HepG2 (cell line): ENCODE data around the gene ARHGEF10L. TPM values are rescaled to one million over a fixed set of nuclear protein-coding genes. Genes with fewer than 3 reads are reported as not detected.
A peak's percentile ranks its signal among the peaks of the same experiment; 100 is the strongest.

Source experiments
- DRAP1 ChIP-seq: IDR thresholded peaks from 2 replicates; pipeline ENCODE4 v1.6.1; 2016; ENCODE audit warnings: missing genetic modification reagents, missing compliant biosample characterization
- HIVEP1 ChIP-seq: sonication (generic); formaldehyde crosslinking; IDR thresholded peaks from 2 replicates; pipeline ENCODE4 v1.4.0; 2020; ENCODE audit warnings: mild to moderate bottlenecking, missing genetic modification reagents
- KAT7 ChIP-seq: IDR thresholded peaks from 2 replicates; pipeline ENCODE4 v1.6.1; 2018; ENCODE audit warnings: borderline replicate concordance, missing compliant biosample characterization
- MAFF ChIP-seq: IDR thresholded peaks from 2 replicates; pipeline ENCODE4 v1.6.1; 2011; ENCODE audit warnings: low read depth, low read length, improper control_type of control experiment
- MEF2D ChIP-seq: sonication (generic); formaldehyde crosslinking; IDR thresholded peaks from 2 replicates; pipeline ENCODE4 v1.5.1; 2020; ENCODE audit warnings: mild to moderate bottlenecking, missing genetic modification reagents
- MTF1 ChIP-seq: sonication (generic); formaldehyde crosslinking; IDR thresholded peaks from 2 replicates; pipeline ENCODE4 v1.5.0; 2020; ENCODE audit warnings: missing genetic modification reagents
- MXD1 ChIP-seq: sonication (generic); formaldehyde crosslinking; IDR thresholded peaks from 2 replicates; pipeline ENCODE4 v1.4.0; 2020; ENCODE audit warnings: mild to moderate bottlenecking, missing genetic modification reagents
- PAX8 ChIP-seq: sonication (generic); formaldehyde crosslinking; IDR thresholded peaks from 2 replicates; pipeline ENCODE4 v1.8.0; 2022; ENCODE audit warnings: mild to moderate bottlenecking, missing genetic modification reagents, borderline replicate concordance
- SMC3 ChIP-seq: IDR thresholded peaks from 2 replicates; pipeline ENCODE4 v1.6.1; 2011; ENCODE audit warnings: low read length, improper control_type of control experiment
- SP1 ChIP-seq, 2 experiments: fragments of 450-650 bp in 1 of 2; sonication (generic) in 1 of 2; formaldehyde crosslinking in 1 of 2; IDR thresholded peaks; 2 replicates each; pipeline versions ENCODE4 v1.4.0 to v1.6.1; 2016 to 2020; ENCODE audit warnings: missing genetic modification reagents in 1 of 2
- THAP11 ChIP-seq: IDR thresholded peaks from 2 replicates; pipeline ENCODE4 v1.6.1; 2016; ENCODE audit warnings: missing biosample characterization, missing genetic modification reagents
- THAP9 ChIP-seq: sonication (generic); formaldehyde crosslinking; IDR thresholded peaks from 2 replicates; pipeline ENCODE4; 2020; ENCODE audit warnings: missing genetic modification reagents, mild to moderate bottlenecking, borderline replicate concordance
- ZMAT3 ChIP-seq: sonication (generic); formaldehyde crosslinking; conservative IDR thresholded peaks from 2 replicates; pipeline ENCODE4 v1.7.0; 2021; ENCODE audit warnings: missing genetic modification reagents
- ZNF143 ChIP-seq: sonication (generic); formaldehyde crosslinking; IDR thresholded peaks from 2 replicates; pipeline ENCODE4 v1.4.0; 2020; ENCODE audit warnings: missing genetic modification reagents
- ZNF180 ChIP-seq: sonication (generic); formaldehyde crosslinking; IDR thresholded peaks from 2 replicates; pipeline ENCODE4 v1.4.0; 2020; ENCODE audit warnings: low read depth, missing genetic modification reagents, borderline replicate concordance
- ZNF260 ChIP-seq: sonication (generic); formaldehyde crosslinking; IDR thresholded peaks from 2 replicates; pipeline ENCODE4 v1.4.0; 2020; ENCODE audit warnings: missing genetic modification reagents, low read depth, mild to moderate bottlenecking, borderline replicate concordance
- ZNF780A ChIP-seq: sonication (generic); formaldehyde crosslinking; IDR thresholded peaks from 2 replicates; pipeline ENCODE4 v1.8.0; 2022; ENCODE audit warnings: mild to moderate bottlenecking, missing genetic modification reagents, moderate library complexity
- ZZZ3 ChIP-seq: sonication (generic); formaldehyde crosslinking; IDR thresholded peaks from 2 replicates; pipeline ENCODE4 v1.4.0; 2020; ENCODE audit warnings: missing genetic modification reagents, mild to moderate bottlenecking, borderline replicate concordance
- polyA plus RNA-seq, 8 experiments: library from polyadenylated mRNA; depleted of rRNA in 3 of 8; stranded (reverse) in 7 of 8; unstranded in 1 of 8; fragments of >200 nt; fragmentation: Illumina TruSeq in 4 of 8; extraction: Trizol in 4 of 8; gene quantifications; 2 replicates each; pipeline versions ENCODE4 v1.2.1 to v1.2.3, GENCODE V29; 2011 to 2016; ENCODE audit warnings: low read depth in 4 of 8, missing spikeins in 1 of 8, mixed read lengths in 1 of 8; ENCODE audit not compliant: insufficient read depth in 1 of 8
- total RNA-seq, 5 experiments: library from RNA; depleted of rRNA; stranded (reverse); fragments of >200 nt; fragmentation: Illumina TruSeq; extraction: Trizol; gene quantifications; 2 replicates each; pipeline ENCODE4 v1.2.3, GENCODE V29; 2016; ENCODE audit warnings: low read depth in 1 of 5
- TF ChIP-seq, protein P1 (sequence below): sonication (generic); formaldehyde crosslinking; IDR thresholded peaks from 2 replicates; pipeline ENCODE4 v1.8.0; 2023; ENCODE audit warnings: mild to moderate bottlenecking, missing genetic modification reagents
- TF ChIP-seq, protein P2 (sequence below): sonication (generic); formaldehyde crosslinking; IDR thresholded peaks from 2 replicates; pipeline ENCODE4 v1.5.0; 2020; ENCODE audit warnings: mild to moderate bottlenecking, missing genetic modification reagents, borderline replicate concordance

ARHGEF10L gene
- total and polyA plus RNA-seq, 2 of the 13 experiments (the other 11 are each of a cell fraction or from before 2014, with no cell fraction given) = 46.5 to 78.3 TPM

GRCh38 chr1:17579951-17580939 lies 40.7 kb downstream of the ARHGEF10L start (continued):
- TF ChIP-seq SMC3 (0 out of 2 replicates have a peak, but pooled peaks have one; percentile 14), KAT7 (0 out of 2 replicates have a peak, but pooled peaks have one; percentile 78), PAX8 (CRISPR knock-in tag) (no peak), ZNF143 (CRISPR knock-in tag) (peak; percentile 80), THAP11 (CRISPR knock-in tag) (peak; percentile 55; the same call in 1 of the 2 replicates), ZNF180 (CRISPR knock-in tag) (no peak), MAFF (no peak), DRAP1 (peak; percentile 80; the same call in 1 of the 2 replicates), SP1 (IDR thresholded peaks at IDR 0.05) (no peak), SP1 (CRISPR knock-in tag; IDR thresholded peaks at IDR 0.05) (0 out of 2 replicates have a peak, but pooled peaks have one; percentile 54), ZNF260 (CRISPR knock-in tag) (no peak), THAP9 (CRISPR knock-in tag) (peak; percentile 83), MEF2D (CRISPR knock-in tag) (0 out of 2 replicates have a peak, but pooled peaks have one; percentile 33), ZZZ3 (no peak), ZNF780A (CRISPR knock-in tag) (no peak), MXD1 (no peak), HIVEP1 (CRISPR knock-in tag) (no peak), MTF1 (CRISPR knock-in tag) (no peak), ZMAT3 (no peak)
- TF ChIP-seq, protein P1, sequence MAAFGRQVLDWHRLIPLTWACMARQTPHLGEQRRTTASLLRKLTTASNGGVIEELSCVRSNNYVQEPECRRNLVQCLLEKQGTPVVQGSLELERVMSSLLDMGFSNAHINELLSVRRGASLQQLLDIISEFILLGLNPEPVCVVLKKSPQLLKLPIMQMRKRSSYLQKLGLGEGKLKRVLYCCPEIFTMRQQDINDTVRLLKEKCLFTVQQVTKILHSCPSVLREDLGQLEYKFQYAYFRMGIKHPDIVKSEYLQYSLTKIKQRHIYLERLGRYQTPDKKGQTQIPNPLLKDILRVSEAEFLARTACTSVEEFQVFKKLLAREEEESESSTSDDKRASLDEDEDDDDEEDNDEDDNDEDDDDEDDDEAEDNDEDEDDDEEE = 0 out of 2 replicates have a peak, but pooled peaks have one; percentile 43
- TF ChIP-seq, protein P2, sequence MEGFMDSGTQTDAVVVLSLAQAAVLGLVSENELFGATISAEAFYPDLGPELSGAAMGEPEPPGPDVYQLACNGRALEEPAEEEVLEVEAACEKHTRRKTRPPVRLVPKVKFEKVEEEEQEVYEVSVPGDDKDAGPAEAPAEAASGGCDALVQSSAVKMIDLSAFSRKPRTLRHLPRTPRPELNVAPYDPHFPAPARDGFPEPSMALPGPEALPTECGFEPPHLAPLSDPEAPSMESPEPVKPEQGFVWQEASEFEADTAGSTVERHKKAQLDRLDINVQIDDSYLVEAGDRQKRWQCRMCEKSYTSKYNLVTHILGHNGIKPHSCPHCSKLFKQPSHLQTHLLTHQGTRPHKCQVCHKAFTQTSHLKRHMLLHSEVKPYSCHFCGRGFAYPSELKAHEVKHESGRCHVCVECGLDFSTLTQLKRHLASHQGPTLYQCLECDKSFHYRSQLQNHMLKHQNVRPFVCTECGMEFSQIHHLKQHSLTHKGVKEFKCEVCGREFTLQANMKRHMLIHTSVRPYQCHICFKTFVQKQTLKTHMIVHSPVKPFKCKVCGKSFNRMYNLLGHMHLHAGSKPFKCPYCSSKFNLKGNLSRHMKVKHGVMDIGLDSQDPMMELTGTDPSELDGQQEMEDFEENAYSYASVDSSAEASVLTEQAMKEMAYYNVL (CRISPR knock-in tag) = 0 out of 2 replicates have a peak, but pooled peaks have one; percentile 19
